GM23338 (cell line): ENCODE results near the gene STK4. TPM values are rescaled to one million over a fixed set of nuclear protein-coding genes. Genes with fewer than 3 reads are reported as not detected.
A peak's percentile ranks its signal among the peaks of the same experiment; 100 is the strongest.

ENCODE experiments used
- ATAC-seq: fragments of 200-7000 bp; cut with Tn5 transposase; 3 replicates; pipeline ENCODE4 v1.9.1; 2020
- DNase-seq: peaks from one replicate; pipeline ENCODE4 v3.0.0-alpha.2; 2015; ENCODE audit warnings: low spot score
- H2AFZ ChIP-seq: fragments of 200-600 bp; sonication (generic); 2 replicates; pipeline ENCODE4 v1.8.0; 2016; ENCODE audit warnings: antibody characterized with exemption, mild to moderate bottlenecking, moderate library complexity
- H3F3A ChIP-seq: fragments of 200-600 bp; sonication (generic); replicated peaks from 2 replicates; pipeline ENCODE4 v1.8.0; 2017; ENCODE audit warnings: antibody characterized with exemption, mixed run types, low read depth
- H3K27ac ChIP-seq: fragments of 200-600 bp; sonication (generic); 2 replicates; pipeline ENCODE4 v1.6.1; 2016; ENCODE audit warnings: low read depth
- H3K27me3 ChIP-seq: fragments of 200-600 bp; sonication (generic); 2 replicates; pipeline ENCODE4 v1.8.0; 2016; ENCODE audit warnings: mild to moderate bottlenecking, mixed run types, moderate library complexity; ENCODE audit not compliant: insufficient read depth
- H3K36me3 ChIP-seq: fragments of 200-600 bp; sonication (generic); 2 replicates; pipeline ENCODE4 v1.8.0; 2016; ENCODE audit warnings: mild to moderate bottlenecking; ENCODE audit not compliant: insufficient read depth
- H3K4me1 ChIP-seq: fragments of 200-600 bp; sonication (generic); 2 replicates; pipeline ENCODE4 v1.8.0; 2016; ENCODE audit warnings: mild to moderate bottlenecking, moderate library complexity; ENCODE audit not compliant: insufficient read depth
- H3K4me2 ChIP-seq: fragments of 200-600 bp; sonication (generic); 2 replicates; pipeline ENCODE4 v1.7.1; 2017; ENCODE audit warnings: mixed run types
- H3K4me3 ChIP-seq: fragments of 200-600 bp; sonication (generic); 2 replicates; pipeline ENCODE4 v1.6.1; 2016; ENCODE audit warnings: mixed run types
- H3K79me2 ChIP-seq: fragments of 200-600 bp; sonication (generic); replicated peaks from 2 replicates; pipeline ENCODE4 v1.8.0; 2017; ENCODE audit warnings: mild to moderate bottlenecking; ENCODE audit not compliant: insufficient read depth
- H3K9me2 ChIP-seq: fragments of 200-600 bp; sonication (generic); 2 replicates; pipeline ENCODE4 v1.8.0; 2017; ENCODE audit not compliant: insufficient read depth
- H4K20me1 ChIP-seq: fragments of 200-600 bp; sonication (generic); replicated peaks from 2 replicates; pipeline ENCODE4 v1.8.0; 2017; ENCODE audit warnings: mild to moderate bottlenecking; ENCODE audit not compliant: insufficient read depth
- H3K27ac Mint-ChIP-seq: 2 replicates; pipeline ENCODE4 v1.8.0; 2020; ENCODE audit warnings: inconsistent platforms, mild to moderate bottlenecking, moderate library complexity, mixed read lengths
- H3K27me3 Mint-ChIP-seq: 3 replicates; pipeline ENCODE4 v1.8.0; 2022; ENCODE audit warnings: low read depth, mild to moderate bottlenecking, moderate library complexity, mixed read lengths, inconsistent platforms; ENCODE audit not compliant: insufficient read depth, poor library complexity
- H3K36me3 Mint-ChIP-seq: 3 replicates; pipeline ENCODE4 v1.8.0; 2021; ENCODE audit warnings: low read depth, mild to moderate bottlenecking, inconsistent platforms, moderate library complexity, mixed read lengths
- H3K4me1 Mint-ChIP-seq: 3 replicates; pipeline ENCODE4 v1.8.0; 2020; ENCODE audit warnings: mild to moderate bottlenecking, inconsistent platforms, mixed read lengths
- H3K4me3 Mint-ChIP-seq: 3 replicates; pipeline ENCODE4 v1.8.0; 2021; ENCODE audit warnings: moderate library complexity, mild to moderate bottlenecking, inconsistent platforms, mixed read lengths
- H3K9me3 Mint-ChIP-seq: 3 replicates; pipeline ENCODE4 v1.8.0; 2020; ENCODE audit warnings: moderate library complexity, mild to moderate bottlenecking, inconsistent platforms, mixed read lengths
- EZH2phosphoT487 ChIP-seq: fragments of 200-600 bp; sonication (generic); IDR thresholded peaks from one replicate; pipeline ENCODE4 v1.8.1; 2018; ENCODE audit warnings: antibody characterized with exemption; ENCODE audit not compliant: unreplicated experiment
- JUNB ChIP-seq: IDR thresholded peaks from one replicate; pipeline ENCODE4 v1.6.1; 2016; ENCODE audit warnings: antibody characterized with exemption; ENCODE audit not compliant: unreplicated experiment
- POLR2AphosphoS5 ChIP-seq: IDR thresholded peaks from 2 replicates; pipeline ENCODE4 v1.6.1; 2016; ENCODE audit warnings: antibody characterized with exemption, low read depth
- STAT1 ChIP-seq: IDR thresholded peaks from one replicate; pipeline ENCODE4 v1.6.1; 2016; ENCODE audit warnings: antibody characterized with exemption; ENCODE audit not compliant: unreplicated experiment
- ZNF114 ChIP-seq: fragments of 250-450 bp; sonication (Bioruptor Pico); IDR thresholded peaks from 2 replicates; pipeline ENCODE4 v1.5.0; 2020; ENCODE audit warnings: mild to moderate bottlenecking, moderate library complexity
- ZNF462 ChIP-seq: fragments of 250-450 bp; sonication (Bioruptor Pico); IDR thresholded peaks from 2 replicates; pipeline ENCODE4 v1.5.0; 2020; ENCODE audit warnings: mild to moderate bottlenecking, moderate library complexity
- polyA plus RNA-seq: library from polyadenylated mRNA; unstranded; fragments of >200 nt; fragmentation: Nextera tagmentation; extraction: Ambion mirVana; gene quantifications from 2 replicates; pipeline ENCODE4 v1.2.1, GENCODE V29; 2016
- total RNA-seq: library from RNA; depleted of rRNA; stranded (reverse); fragments of >200 nt; shearing (Covaris generic); gene quantifications from 2 replicates; pipeline ENCODE4 v1.2.3, GENCODE V29; 2014

Gene STK4
- total and polyA plus RNA-seq, 2 experiments from 2014 or later: 37.7 to 58.7 TPM

- ATAC-seq: no peak
These were observed 147.6 kb downstream of the STK4 start for GRCh38 chr20:45113865-45114264.

GRCh38 chr20:45114465-45115385, 148.4 kb downstream of the STK4 start, which contains the start of gene WFDC5:
Gene WFDC5, minus strand, starts transcription at chr20:45115174. Its CDS starts 91 bp downstream, at chr20:45115083.
- Histone ChIP-seq H3K27me3 (no peaks in the 10 kb centered on the region), H3K79me2 (no peaks in the 10 kb centered on the region), H3K9me2 (no peaks in the 10 kb centered on the region), H3F3A (no peaks in the 10 kb centered on the region), H3K4me2 (peak within 1 kb of the TSS; percentile 69), H3K27ac (no peak within 1 kb of the TSS), H2AFZ (peak within 1 kb of the TSS; percentile 91), H3K4me3 (peak within 1 kb of the TSS; percentile 36; the same call in 1 of the 2 replicates), H4K20me1 (no peaks in the 10 kb centered on the region), H3K4me1 (peaks cover 4% of the 10 kb centered on the region; the same call in 1 of the 2 replicates), H3K36me3 (no peaks in the 10 kb centered on the region)
- DNase-seq (peak; percentile 47), ATAC-seq (peak; percentile 62)
- H3K27ac Mint-ChIP-seq: no peak within 1 kb of the TSS
- H3K36me3 Mint-ChIP-seq: no peaks in the 10 kb centered on the region
- TF ChIP-seq POLR2AphosphoS5 (no peak), EZH2phosphoT487 (no peak), ZNF462 (CRISPR knock-in tag) (no peak)
- peaks cover 10% of the 10 kb centered on the region; the same call in 2 of the 3 replicates for H3K4me1 Mint-ChIP-seq
- H3K27me3 Mint-ChIP-seq: peaks cover 3% of the 10 kb centered on the region
- no peaks in the 10 kb centered on the region for H3K9me3 Mint-ChIP-seq
- H3K4me3 Mint-ChIP-seq: no peak within 1 kb of the TSS

More at GRCh38 chr20:45113865-45114264, 147.6 kb downstream of the STK4 start:
- no peak for TF ChIP-seq JUNB
- no peak for TF ChIP-seq ZNF114 (CRISPR knock-in tag)
- TF ChIP-seq STAT1: no peak
- no peak for TF ChIP-seq POLR2AphosphoS5
- no peak overlapping the region for H3K27ac Mint-ChIP-seq
- H3K4me3 Mint-ChIP-seq: no peak overlapping the region
- H3K27me3 ChIP-seq: no peaks in the 10 kb centered on the region
- DNase-seq: no peak
- no peaks in the 10 kb centered on the region for H3K79me2 ChIP-seq
- H3K36me3 Mint-ChIP-seq: no peaks in the 10 kb centered on the region
- no peaks in the 10 kb centered on the region for H3K9me3 Mint-ChIP-seq
- H3K4me2 ChIP-seq: no peak overlapping the region
- peaks cover 3% of the 10 kb centered on the region for H3K27me3 Mint-ChIP-seq
- no peak overlapping the region for H2AFZ ChIP-seq
- H3K9me2 ChIP-seq: no peaks in the 10 kb centered on the region
- no peaks in the 10 kb centered on the region for H3F3A ChIP-seq
- H3K4me3 ChIP-seq: no peak overlapping the region
- no peaks in the 10 kb centered on the region for H4K20me1 ChIP-seq
- H3K27ac ChIP-seq: no peak overlapping the region
- no peaks in the 10 kb centered on the region for H3K36me3 ChIP-seq
- H3K4me1 ChIP-seq: peaks cover 4% of the 10 kb centered on the region; the same call in 1 of the 2 replicates
- H3K4me1 Mint-ChIP-seq: peaks cover 10% of the 10 kb centered on the region; the same call in 2 of the 3 replicates
